Measurements from ENCODE around the gene IQGAP3.

IQGAP3 gene

DNA sequence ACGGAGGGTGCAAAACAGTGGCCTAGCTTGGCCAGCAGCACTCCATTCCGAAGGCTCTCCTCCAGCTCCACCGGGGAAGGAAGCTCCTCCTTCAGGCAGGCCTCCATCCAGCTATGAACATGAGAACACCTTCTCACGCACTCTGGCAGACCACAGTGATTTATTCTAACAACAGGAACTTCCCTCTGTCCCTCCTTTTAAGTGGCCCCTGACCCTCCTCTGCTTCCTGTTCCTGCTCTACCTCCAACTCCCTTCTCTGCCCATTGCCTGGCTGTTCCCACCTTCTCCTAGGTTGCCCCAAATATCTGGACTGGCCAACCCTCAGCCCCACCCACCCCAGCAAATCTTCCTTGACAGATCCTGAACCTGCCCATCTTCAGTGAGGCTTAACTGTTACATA, 5.9 kb downstream of the IQGAP3 start:
- no peak for DNase-seq

DNA sequence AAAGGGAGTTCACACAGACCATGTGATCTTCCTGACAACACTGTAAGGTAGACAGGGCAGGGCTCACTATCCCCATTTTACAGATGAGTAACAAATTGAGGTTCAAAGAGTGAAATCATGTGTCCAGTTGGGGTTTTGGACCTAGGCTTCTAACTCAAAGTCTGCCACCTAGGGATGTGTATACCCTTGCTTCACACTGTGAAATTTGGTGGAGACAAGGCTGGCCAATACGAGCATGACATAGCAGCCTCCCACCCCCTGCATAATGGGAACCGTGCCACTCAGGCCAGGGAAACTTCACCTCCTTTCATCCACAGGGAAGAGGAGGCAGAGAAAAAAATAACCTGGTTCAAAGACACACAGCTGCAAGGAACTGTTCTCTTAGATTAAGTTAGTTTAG, 6.8 kb downstream of the IQGAP3 start:
- DNase-seq = no peak

DNA sequence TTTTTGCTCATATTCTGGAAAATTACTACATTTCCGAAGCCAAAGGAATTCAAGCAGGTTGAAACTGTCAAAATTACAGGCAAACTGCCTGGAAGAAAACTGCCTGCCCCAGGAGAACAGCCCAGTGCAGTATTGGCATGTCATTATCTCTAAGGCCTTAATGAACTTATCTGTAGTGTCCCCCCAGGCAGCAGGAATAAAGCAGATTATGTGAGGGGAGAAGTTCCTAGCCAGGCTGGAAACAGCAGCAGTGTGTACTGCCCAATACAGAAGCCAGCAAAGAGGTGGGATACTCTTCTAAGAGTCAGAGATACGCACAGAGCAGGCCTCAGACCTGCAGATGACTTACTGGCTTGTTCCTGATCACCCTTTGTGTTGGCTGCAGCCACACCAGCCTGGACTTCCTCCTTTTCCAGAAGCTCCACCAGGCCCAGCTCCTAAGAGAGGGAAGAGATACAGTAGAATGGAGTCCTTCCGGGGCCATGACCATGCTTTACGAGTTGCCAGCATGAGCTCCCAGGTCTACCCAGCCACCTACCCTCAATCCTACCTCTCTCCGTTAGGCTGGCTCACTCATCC, 11.7 kb downstream of the IQGAP3 start:
- no peak for DNase-seq

DNA sequence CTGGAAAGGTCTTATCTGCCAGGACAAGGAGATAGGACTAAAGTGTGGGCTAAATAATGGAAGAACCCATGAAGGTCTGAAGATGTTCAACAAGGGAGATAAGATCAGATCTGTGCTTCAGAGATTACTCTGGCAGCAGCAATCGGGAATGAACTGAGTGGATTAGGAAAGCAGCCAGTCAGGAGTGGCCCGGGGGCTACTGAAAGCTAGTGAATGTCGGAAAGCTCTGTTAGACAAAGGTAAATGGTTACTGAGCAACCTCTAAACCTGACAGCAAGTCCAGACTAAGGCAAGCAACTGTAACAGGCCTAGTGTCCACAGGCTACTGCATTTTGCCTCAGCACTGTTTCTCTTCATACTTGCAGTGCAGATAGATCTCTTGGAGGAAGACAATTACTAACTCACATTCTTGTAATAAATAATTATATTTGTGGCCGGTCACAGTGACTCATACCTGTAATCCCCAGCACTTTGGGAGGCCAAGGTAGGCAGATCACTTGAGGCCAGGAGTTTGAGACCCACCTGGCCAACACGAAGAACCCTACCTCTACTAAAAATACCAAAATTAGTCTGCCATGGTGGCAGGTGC, 12.5 kb downstream of the IQGAP3 start:
- no peak for DNase-seq

DNA sequence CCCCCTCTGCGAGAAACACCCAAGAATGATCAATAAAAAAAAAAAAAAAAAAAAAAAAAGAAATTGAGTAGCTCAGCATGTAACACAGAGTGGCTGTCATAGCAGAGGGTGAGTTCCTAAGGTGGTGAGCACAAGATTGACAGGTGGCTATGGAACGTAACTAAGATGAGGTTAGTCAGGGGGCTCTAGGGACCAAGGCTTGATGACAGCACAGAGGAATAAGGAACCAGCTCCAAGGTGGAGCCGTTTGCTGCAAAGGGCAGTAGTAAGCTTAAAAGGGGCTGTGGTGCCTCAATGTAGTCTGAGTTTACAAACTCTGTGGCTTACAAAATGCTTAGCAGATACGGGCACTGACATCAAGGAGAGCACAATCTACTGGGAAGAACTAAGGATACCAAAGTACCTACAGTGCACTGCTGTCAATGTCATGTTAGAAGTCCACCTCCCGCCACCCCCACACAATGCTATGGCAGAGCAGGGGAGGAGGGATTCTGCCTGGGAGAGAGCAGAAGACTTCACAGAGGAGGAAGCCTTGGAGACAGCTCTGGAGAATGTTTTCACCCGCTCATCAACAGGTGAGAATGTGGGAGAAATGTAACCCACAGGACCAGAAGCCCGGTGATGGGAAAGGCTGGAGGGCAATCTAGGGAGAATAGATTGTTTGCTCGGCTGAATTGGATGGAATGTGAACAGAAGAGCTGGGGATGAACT, 13.1 kb downstream of the IQGAP3 start:
- DNase-seq = no peak

DNA sequence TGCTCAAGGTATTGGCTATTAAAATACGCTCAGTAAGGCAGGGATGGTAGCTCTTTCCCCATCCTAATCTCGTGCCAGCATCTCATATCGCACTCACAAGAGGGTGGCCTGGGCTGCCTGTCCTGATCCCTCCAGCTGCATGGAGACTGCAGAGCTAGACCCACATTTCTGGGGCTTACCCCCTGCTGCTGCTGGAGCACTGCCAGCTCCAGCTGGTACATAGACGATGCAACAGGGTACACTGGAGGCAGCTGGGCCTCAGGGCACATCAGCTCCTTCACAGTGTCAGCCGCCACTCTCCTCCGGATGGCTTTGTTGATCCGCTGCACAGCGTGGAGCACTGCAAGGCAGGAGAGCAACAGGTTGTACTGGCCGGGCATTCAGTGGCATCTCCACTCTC, 16.0 kb downstream of the IQGAP3 start:
- no peak for DNase-seq

DNA sequence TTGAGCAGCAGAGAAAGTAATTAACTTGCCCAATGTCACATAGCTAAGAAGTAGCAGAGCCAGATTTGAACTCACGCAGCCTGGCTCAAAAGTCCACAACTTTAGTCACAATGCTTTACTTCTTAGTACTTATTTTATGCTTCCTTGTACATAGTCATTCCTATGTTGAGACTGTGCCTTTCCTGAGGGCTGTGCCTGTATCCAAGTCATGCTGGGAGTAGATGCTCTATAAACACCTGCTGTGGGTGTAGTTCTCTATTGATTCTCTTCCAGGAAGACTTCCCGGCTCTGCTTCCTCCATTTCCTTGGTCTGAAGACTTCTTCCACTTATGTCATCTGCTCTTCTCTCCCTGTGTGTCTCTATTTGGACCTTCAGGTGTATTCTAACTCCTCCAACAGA, 16.6 kb downstream of the IQGAP3 start:
- no peak for DNase-seq

DNA sequence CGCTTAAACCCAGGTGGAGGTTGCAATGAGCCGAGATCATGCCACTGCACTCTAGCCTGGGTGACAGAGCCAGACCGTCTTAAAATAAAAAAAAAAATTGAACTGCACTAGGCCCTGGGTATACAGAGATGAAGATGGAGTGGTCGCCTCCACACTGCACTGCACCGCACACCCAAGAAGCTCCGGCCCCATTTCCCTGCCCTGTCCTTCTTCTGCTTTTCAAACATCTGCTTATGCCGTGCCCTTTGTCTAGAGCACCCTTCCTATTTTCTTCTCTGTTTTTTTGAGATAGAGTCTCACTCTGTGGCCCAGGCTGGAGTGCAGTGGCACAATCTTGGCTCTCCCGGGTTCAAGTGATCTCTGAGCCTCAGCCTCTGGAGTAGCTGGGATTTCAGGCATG, 17.4 kb downstream of the IQGAP3 start:
- no peak for DNase-seq

DNA sequence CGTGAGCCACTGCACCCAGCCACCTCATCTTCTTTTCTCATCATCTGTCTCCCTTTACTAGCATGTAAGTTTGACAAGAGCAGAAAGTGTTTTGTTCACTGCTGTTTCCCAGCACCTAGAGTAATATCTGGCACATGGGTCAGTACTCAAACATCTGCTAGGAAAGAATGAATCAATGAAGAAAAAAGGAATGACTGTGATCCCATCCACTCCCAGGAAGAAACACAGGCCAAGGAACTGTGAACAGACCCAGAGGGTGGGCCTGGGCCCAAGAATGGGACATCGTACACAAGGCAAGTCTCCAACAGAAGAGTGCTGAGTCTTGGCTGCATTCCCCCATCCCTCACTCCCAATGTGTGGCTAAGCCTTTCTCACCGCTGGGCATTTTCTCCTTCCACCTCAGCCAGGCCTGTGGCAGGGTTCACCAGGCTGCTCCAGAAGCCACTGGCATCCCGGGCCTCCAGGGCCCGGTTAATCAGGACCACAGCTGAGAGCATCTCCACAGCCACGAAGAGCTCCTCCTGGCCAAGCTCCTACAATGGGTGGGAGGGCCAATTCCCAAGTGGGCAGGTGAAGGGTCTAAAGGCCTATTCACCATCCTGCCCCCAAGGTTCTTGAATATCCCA, 18.4 kb downstream of the IQGAP3 start:
- no peak for DNase-seq

DNA sequence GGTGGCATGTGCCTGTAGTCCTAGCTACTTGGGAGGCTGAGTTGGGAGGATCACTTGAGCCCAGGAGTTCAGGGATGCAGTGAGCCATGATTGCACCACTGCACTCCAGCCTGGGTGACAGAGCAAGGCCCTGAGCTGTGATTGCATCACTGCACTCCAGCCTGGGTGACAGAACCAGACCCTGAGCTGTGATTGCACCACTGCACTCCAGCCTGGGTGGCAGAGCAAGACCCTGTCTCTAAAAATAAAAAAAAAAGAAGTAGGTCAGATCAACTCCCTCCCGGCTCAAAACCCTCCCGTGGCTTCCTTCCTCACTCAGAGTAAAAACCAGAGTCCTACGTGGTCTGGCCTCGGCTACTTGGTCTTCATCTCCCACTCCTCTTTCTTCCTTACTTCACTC, 19.4 kb downstream of the IQGAP3 start:
- DNase-seq = peak; percentile 14

DNA sequence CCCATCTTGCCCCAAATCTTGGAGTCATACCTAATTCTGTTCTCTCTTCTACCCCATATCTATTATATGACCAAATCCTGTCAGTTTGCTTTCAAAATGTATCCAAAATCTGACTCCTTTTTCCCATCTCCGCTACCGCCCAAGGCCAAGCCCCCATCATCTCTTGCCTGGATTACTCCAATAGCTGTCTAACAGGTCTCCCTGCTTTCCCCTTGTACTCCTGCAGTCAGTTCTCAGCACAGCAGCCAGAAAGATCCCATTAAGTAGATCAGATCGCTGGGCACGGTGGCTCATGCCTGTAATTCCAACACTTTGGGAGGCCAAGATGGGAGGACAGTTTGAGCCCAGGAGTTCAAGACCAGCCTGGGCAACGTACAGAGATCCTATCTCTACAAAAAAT, 19.8 kb downstream of the IQGAP3 start:
- no peak for DNase-seq

DNA sequence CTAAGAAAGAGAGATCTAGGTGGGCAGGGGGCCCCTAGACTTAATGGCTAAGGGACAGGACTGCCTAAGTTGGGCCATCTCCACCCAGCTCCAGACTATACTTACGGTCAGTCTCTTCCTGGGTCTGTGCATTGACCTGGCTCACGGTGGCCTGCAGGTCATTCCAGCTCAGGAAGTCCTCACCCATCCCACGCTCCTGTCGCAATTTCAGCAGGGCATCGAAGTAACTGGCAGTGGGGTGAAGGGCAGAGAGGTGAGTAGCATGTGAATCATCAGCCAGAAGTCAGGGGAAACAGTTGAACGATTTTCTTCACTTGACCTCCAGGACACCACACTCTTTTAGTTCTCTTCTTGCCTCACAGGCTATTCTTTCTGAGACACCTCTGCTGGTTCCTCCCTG, 20.5 kb downstream of the IQGAP3 start:
- DNase-seq = no peak

DNA sequence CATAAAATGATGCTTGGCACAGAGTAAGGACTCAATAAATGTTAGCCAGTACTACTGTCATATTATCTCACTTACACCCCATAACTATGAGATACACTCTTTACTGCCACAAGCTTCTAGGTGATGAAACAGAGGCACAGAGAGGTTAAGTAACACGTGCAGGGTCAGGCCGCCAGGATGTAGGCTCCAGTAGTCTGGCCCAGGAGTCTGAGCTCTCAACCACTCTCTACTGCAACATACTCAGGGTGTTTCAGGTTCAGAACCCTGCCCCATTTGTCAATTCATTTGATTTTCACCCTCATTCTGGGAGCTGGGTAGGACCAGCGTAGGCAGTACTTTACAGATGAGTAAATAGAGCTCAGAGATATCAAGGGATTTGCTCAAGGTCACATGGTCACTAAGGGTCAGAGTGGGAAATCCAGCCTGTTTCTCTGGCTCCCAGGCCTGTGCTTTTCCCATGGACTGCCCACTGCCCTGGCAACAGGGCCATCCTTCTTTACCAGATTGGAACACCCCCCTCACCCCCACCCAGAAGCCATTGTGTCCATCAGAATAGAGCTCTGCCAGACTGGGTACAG, 21.2 kb downstream of the IQGAP3 start:
- DNase-seq = no peak

DNA sequence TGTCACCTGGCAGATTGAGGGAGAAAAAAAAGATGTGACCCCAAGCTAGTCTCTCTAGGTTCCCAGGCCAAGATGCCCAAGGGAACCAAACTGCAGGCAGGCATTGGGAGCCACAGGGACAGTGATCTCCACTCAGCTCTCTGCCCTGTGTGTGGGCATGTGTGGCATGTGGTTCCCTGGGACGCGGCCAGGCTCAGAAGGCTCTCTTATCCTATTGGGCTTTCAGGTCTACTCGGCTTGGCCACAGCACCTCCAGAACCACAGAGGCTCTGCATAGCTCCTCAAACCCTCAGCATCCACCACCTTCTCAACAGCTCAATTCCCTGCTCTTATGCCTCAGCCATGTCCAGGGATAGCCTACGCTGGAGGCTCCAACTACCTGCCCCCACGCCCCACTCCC, 22.0 kb downstream of the IQGAP3 start:
- DNase-seq = no peak

DNA sequence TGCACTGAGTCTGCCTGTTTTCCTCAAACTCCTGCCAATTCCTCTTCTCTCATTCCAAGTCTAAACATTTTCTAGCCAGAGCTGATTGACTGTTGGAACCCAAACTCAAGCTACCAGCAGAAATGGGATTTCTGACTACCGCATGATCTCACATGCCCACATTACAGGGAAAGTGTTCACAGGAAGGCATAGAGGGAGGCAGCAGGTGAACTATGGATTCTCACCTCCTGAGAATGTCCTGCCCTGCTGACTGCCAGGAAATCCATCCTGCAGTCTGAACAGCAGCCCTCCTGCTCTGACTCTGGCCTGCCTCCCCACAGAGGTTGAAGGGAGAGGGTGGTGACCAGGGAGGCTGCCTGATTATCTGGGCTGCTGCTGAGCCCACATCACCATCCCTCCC, 22.5 kb downstream of the IQGAP3 start:
- no peak for DNase-seq

DNA sequence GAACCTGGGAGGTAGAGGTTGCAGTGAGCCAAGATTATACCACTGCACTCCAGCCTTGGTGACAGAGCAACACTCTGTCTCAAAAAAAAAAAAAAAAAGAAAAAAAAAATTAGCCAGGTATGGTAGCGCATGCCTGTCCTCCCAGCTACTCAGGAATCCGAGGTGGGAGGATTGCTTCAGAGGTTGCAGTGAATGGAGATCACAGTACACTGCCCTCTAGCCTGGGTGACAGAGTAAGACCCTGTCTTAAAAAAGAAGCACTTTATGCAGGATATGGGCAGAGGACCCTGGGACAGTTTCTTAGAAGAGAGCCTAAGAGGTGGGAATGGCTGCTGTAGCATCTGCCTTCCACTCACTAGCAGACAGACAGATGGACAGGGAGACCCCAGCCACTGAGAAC, 23.0 kb downstream of the IQGAP3 start:
- no peak for DNase-seq

DNA sequence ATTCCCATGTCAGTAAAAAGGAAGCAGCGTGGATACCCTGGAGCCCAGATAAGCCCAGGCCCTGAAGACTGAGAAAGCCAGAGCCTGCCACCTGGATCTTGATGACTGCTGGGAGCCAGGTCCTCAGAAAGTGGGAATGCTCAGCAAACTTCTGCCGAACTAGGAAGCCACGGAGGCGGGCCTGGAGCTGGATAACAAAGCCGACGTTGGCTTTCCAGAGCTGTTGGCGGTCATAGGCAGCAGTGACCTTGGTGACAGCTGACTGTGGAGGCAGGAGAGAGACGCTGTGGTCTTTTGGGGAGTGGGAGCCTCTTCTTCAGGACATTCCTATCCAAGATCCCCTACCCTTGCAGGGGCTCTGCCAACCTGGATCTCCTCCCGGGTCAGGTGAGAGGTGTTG, 24.4 kb downstream of the IQGAP3 start:
- DNase-seq = no peak

DNA sequence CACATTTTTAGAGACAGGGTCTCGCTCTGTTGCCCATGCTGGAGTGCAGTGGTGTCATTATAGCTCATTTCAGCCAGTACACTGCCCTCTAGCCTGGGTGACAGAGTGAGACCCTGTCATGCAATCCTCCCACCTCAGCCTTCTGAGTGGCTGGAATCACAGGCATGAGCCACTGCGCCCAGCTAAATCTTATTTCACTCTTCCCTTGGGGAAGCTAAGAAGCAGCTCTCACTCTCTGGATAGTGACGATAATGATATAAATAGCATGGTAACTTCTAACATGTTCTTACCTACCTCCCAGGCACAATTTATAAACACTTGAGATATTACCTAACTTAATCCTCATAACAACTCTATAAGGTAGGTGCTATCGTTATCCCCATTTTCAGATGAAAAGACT, 24.9 kb downstream of the IQGAP3 start:
- DNase-seq = no peak

DNA sequence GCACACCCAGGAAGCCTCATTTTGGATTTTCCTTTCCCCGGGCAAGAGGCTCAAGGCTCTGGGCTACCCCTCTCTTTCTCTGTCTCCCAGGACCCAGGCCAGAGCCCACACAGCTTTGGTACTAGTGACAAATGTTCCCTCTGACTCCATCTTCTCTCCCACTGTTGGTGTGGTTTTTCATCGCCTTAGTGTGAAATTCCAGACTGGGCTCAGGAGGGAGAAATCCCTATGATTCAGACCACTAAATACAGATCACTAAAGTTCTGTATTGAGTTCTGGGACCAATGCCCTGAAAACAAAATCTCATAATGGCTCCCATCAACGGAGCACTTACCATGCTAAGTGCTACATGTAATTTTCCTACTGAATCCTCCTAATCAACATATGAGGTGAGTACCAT, 26.1 kb downstream of the IQGAP3 start:
- no peak for DNase-seq

DNA sequence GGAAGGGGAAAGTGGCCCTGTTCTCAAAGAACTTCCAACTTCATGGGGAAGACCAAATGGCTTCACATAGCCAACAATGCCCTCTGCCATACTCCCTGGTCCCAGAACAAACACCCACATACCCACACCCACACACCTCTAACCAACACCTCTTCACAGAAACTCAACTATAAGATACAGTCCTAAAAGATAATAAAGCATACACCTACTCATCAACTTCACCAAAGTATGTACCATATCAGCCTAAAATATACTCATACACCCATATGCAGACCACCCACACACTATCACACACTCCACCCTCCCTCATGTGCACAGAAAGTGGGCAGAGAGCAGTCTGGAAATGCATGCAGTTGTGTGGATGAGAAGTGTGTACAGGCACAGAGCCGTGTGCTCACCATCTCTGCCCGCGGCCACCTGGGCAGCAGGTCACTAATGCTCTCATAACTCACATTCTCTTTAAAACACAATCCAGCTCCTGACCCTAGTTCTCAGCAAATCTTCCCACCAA, 27.7 kb downstream of the IQGAP3 start:
- no peak for DNase-seq

DNA sequence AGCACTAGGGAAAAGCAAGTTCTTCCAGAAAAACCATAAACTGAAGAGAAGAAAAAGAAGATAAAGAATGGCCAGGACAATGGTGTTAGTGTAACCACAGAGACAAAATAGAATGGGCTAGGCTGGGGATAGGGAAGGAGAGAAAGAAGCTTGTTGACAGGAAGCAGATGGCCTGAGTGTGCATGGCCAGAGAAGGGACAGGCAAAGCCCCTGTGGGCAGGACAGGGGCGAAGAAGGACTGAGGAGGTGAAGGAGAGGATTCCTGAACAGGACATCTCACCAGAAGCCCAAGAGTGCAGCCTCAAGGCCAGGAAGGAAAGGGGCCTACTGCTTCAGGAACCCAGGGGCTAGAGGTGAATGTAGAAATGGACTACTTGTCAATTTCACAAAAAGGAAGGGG, 29.3 kb downstream of the IQGAP3 start:
- no peak for DNase-seq

DNA sequence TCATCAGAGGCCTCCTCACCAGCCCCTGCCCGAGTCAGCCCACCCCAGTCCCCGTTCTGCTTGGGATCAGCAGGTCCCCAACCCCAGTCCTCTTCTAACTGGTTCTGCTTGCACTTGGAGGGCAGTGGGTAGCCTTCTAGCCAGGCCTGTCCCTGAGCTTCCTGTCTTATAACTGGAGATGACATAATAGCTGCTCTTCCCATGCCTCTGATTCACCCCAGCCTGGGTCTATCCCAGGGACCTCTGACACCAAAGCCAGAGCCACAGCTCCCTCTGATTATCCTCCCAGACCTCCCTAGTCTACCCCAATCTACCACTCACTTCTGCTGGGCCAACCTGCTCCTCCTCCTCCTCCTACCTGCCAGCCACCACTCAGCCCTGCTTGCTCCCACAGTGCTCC, 31.4 kb downstream of the IQGAP3 start:
- no peak for DNase-seq

DNA sequence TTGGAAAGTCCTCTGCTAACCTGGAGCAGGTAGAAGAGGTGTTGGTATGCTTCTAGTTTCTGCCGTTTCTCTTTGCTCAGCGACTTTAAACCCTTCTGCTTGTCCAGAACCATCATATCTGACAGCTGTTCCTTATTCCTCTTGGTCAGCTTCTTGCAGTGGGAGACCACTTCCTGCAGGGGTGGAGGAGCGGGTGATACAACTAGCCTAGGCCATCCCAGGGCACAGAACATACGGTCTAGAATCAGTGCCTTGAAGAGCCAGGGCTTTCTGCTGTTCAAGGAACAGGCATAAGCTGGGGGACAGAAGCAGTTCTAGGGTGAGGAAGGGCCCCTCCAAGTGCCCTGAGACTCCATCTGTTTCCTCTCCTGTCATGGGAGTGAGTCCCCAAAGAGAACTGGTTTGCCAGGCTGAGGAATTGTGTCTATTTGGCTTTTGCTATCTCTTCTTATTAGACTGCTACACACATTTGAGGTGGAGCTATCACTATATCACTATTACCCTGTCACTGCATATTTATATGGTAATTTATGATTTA, 32.5 kb downstream of the IQGAP3 start:
- no peak for DNase-seq

All from KG1 (cell line).